SU-DHL-6 (cell line): ENCODE measurements around the gene SAT1.
"Not testable (repeated sequence)": the region's sequence is repeated elsewhere in the genome, so short reads cannot be mapped to it uniquely, and the experiment has no call there.

Experiments used
- H2AFZ ChIP-seq: fragments of 200-600 bp; sonication (generic); 2 replicates; pipeline ENCODE4 v1.6.1; 2014; ENCODE audit warnings: low read depth, mild to moderate bottlenecking, moderate library complexity, mixed read lengths, antibody characterized with exemption, low read length; ENCODE audit not compliant: severe bottlenecking
- H3F3A ChIP-seq: fragments of 200-600 bp; shearing (Covaris generic); 2 replicates; pipeline ENCODE4 v1.6.0; 2016; ENCODE audit warnings: antibody characterized with exemption, mild to moderate bottlenecking; ENCODE audit not compliant: insufficient read depth
- H3K27ac ChIP-seq: fragments of 200-600 bp; sonication (generic); 2 replicates; pipeline ENCODE4 v1.5.1; 2016; ENCODE audit warnings: low read depth, mild to moderate bottlenecking, low read length, moderate library complexity, mixed read lengths
- H3K27me3 ChIP-seq: fragments of 200-600 bp; sonication (generic), shearing (Covaris generic); 2 replicates; pipeline ENCODE4 v1.6.0; 2014; ENCODE audit warnings: mild to moderate bottlenecking, low read length
- H3K36me3 ChIP-seq: fragments of 200-600 bp; sonication (generic); 2 replicates; pipeline ENCODE4 v1.6.1; 2014; ENCODE audit warnings: mild to moderate bottlenecking, low read length, mixed read lengths
- H3K4me2 ChIP-seq: fragments of 300-600, 200-600 bp; shearing (Covaris generic), sonication (generic); 2 replicates; pipeline ENCODE4 v1.6.0; 2014; ENCODE audit warnings: low read length, low read depth, mild to moderate bottlenecking; ENCODE audit not compliant: poor library complexity, severe bottlenecking
- H3K4me3 ChIP-seq: fragments of 200-600 bp; sonication (generic); 2 replicates; pipeline ENCODE4 v1.5.1; 2014; ENCODE audit warnings: antibody characterized with exemption, low read length, mild to moderate bottlenecking, mixed read lengths; ENCODE audit not compliant: insufficient read depth, poor library complexity, severe bottlenecking
- H3K79me2 ChIP-seq: fragments of 200-600 bp; sonication (generic); 2 replicates; pipeline ENCODE4 v1.6.1; 2014; ENCODE audit warnings: mild to moderate bottlenecking, low read length, moderate library complexity; ENCODE audit not compliant: insufficient read depth
- H3K9ac ChIP-seq: fragments of 200-600 bp; sonication (generic); 2 replicates; pipeline ENCODE4 v1.7.0; 2014; ENCODE audit warnings: mild to moderate bottlenecking, low read length
- H3K9me2 ChIP-seq: fragments of 200-600 bp; sonication (generic); replicated peaks from 2 replicates; pipeline ENCODE4 v1.6.1; 2014; ENCODE audit warnings: low read length; ENCODE audit not compliant: insufficient read depth
- H3K9me3 ChIP-seq: fragments of 200-600 bp; sonication (generic); 2 replicates; pipeline ENCODE4 v1.6.1; 2014; ENCODE audit warnings: low read length, mixed read lengths; ENCODE audit not compliant: insufficient read depth
- H4K20me1 ChIP-seq: fragments of 200-600 bp; sonication (generic); 2 replicates; pipeline ENCODE4 v1.6.1; 2014; ENCODE audit warnings: low read depth, mild to moderate bottlenecking, antibody characterized with exemption, low read length, moderate library complexity, mixed read lengths
- EZH2phosphoT487 ChIP-seq: fragments of 200-600 bp; sonication (generic), shearing (Covaris generic); conservative IDR thresholded peaks from 2 replicates; pipeline ENCODE4 v1.6.1; 2018; ENCODE audit warnings: mild to moderate bottlenecking, antibody characterized with exemption, low read length, moderate library complexity, mixed read lengths
- TF ChIP-seq, protein P1 (sequence below): fragments of 200-600 bp; sonication (generic); IDR thresholded peaks from one replicate; pipeline ENCODE4 v1.5.1; 2017; ENCODE audit warnings: antibody characterized with exemption, mild to moderate bottlenecking, low read length, moderate library complexity; ENCODE audit not compliant: insufficient read depth, poor library complexity, severe bottlenecking

The SAT1 gene

DNA sequence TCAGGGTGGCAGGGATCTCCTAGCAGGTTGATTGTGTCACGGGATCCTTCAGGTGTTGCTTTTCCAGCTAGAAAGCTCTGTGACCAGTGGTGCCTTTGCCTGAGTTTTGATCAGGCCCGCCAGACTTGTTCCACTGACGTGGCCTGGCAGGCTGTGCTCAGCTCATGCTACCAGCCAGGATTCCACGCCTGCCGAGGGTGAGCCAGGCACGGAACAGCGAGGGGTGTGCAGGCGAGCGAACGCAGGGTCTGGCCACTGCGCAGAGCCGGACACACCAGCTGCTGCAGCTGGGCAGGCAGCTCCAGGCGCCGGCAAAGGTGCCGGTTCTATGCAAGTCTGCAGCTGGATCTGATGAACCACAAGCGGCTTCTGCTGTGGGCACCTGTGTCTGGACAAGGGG, 17.1 kb upstream of the SAT1 start:
- no peaks in the 10 kb centered on the region for H4K20me1 ChIP-seq
- no peak overlapping the region for H2AFZ ChIP-seq
- no peak overlapping the region for H3K9ac ChIP-seq
- H3F3A ChIP-seq = no peaks in the 10 kb centered on the region
- no peaks in the 10 kb centered on the region for H3K79me2 ChIP-seq
- H3K4me2 ChIP-seq = no peak overlapping the region
- H3K27me3 ChIP-seq = no peaks in the 10 kb centered on the region
- H3K9me2 ChIP-seq = no peaks in the 10 kb centered on the region
- H3K27ac ChIP-seq = no peak overlapping the region
- no peaks in the 10 kb centered on the region for H3K9me3 ChIP-seq
- no peaks in the 10 kb centered on the region for H3K36me3 ChIP-seq
- H3K4me3 ChIP-seq = no peak overlapping the region
- no peak for TF ChIP-seq EZH2phosphoT487
- TF ChIP-seq, protein P1, sequence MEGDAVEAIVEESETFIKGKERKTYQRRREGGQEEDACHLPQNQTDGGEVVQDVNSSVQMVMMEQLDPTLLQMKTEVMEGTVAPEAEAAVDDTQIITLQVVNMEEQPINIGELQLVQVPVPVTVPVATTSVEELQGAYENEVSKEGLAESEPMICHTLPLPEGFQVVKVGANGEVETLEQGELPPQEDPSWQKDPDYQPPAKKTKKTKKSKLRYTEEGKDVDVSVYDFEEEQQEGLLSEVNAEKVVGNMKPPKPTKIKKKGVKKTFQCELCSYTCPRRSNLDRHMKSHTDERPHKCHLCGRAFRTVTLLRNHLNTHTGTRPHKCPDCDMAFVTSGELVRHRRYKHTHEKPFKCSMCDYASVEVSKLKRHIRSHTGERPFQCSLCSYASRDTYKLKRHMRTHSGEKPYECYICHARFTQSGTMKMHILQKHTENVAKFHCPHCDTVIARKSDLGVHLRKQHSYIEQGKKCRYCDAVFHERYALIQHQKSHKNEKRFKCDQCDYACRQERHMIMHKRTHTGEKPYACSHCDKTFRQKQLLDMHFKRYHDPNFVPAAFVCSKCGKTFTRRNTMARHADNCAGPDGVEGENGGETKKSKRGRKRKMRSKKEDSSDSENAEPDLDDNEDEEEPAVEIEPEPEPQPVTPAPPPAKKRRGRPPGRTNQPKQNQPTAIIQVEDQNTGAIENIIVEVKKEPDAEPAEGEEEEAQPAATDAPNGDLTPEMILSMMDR = no peak

GRCh38 chrX:23766650-23767551, 16.1 kb upstream of the SAT1 start:
- H3K9me2 ChIP-seq = no peaks in the 10 kb centered on the region
- H2AFZ ChIP-seq = no peak overlapping the region
- H3K9me3 ChIP-seq = no peaks in the 10 kb centered on the region
- TF ChIP-seq, protein P1 = no peak
- no peak for TF ChIP-seq EZH2phosphoT487
- no peaks in the 10 kb centered on the region for H3K79me2 ChIP-seq
- no peaks in the 10 kb centered on the region for H3F3A ChIP-seq
- no peaks in the 10 kb centered on the region for H3K27me3 ChIP-seq
- H3K4me2 ChIP-seq = no peak overlapping the region
- no peak overlapping the region for H3K4me3 ChIP-seq
- no peak overlapping the region for H3K9ac ChIP-seq
- no peaks in the 10 kb centered on the region for H4K20me1 ChIP-seq
- no peaks in the 10 kb centered on the region for H3K36me3 ChIP-seq
- no peak overlapping the region for H3K27ac ChIP-seq

- no peak overlapping the region for H2AFZ ChIP-seq
- peaks cover 7% of the 10 kb centered on the region; the same call in 1 of the 2 replicates for H3F3A ChIP-seq
- no peaks in the 10 kb centered on the region for H3K9me2 ChIP-seq
- TF ChIP-seq, protein P1 = no peak
- no peak for TF ChIP-seq EZH2phosphoT487
- H3K36me3 ChIP-seq = no peaks in the 10 kb centered on the region
- H3K79me2 ChIP-seq = no peaks in the 10 kb centered on the region
- H3K4me2 ChIP-seq = no peak overlapping the region
- no peaks in the 10 kb centered on the region for H4K20me1 ChIP-seq
- H3K27ac ChIP-seq = no peak overlapping the region
- no peak overlapping the region for H3K9ac ChIP-seq
- H3K9me3 ChIP-seq = no peaks in the 10 kb centered on the region
- H3K4me3 ChIP-seq = no peak overlapping the region
- H3K27me3 ChIP-seq = no peaks in the 10 kb centered on the region
Observed at GRCh38 chrX:23770142-23770541, 12.8 kb upstream of the SAT1 start.

DNA sequence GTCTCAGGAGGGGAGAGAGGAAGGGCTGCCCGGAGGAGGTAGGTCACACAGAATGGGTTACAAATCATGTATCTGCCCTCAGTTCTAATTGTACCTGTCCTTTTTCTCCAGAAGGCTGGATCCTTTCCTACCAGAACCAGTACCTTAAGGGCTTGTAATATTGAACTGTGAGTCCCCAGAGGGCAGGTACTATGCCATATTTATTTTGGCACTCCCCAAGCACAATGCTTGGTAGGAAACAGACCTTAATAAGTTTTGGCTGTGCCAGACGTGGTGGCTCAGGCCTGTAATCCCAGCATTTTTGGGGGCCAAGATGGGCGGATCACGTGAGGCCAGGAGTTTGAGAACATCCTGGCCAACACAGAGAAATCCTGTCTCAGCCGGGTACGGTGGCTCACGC, 11.9 kb upstream of the SAT1 start:
- not testable (repeated sequence) for H3K4me2 ChIP-seq, H3K36me3 ChIP-seq, H4K20me1 ChIP-seq, H3K4me3 ChIP-seq, H2AFZ ChIP-seq, H3F3A ChIP-seq, H3K9ac ChIP-seq, H3K9me3 ChIP-seq, H3K79me2 ChIP-seq, H3K27ac ChIP-seq, H3K27me3 ChIP-seq, H3K9me2 ChIP-seq
